NCI-H146 treated with DMSO at 0.1 percent for 48 hours (cell line): ENCODE measurements around the gene RAB3GAP1.
"Not testable (repeated sequence)": the region's sequence is repeated elsewhere in the genome, so short reads cannot be mapped to it uniquely, and the experiment has no call there.

ENCODE experiments used
- DNase-seq: peaks from one replicate; lab custom pipeline; 2025; ENCODE audit not compliant: unreplicated experiment; lab: John Stamatoyannopoulos, UW

The RAB3GAP1 gene

DNA sequence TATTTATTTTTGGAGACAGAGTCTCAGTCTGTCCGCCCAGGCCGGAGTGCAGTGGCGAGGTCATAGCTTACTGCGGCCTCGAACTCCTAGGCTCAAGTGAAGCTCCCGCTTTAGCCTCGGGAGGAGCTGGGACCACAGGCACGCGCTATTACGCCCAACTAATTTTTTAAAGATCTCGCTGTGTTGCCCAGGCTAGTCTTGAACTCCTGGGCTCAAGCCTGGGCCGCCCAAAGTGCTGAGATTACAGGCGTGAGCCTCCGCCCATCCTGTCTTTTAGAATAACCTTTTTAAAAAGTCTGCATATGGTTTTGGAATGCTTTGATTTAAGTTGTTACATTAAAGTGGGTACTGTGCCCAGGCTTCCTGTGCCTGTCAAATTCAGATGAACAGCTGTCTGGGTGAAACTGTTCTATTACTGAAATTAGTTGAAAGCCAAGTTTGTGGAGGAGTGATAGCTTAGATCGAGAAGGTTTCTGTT, 944 bp downstream of the RAB3GAP1 start:
- no peak for DNase-seq

DNA sequence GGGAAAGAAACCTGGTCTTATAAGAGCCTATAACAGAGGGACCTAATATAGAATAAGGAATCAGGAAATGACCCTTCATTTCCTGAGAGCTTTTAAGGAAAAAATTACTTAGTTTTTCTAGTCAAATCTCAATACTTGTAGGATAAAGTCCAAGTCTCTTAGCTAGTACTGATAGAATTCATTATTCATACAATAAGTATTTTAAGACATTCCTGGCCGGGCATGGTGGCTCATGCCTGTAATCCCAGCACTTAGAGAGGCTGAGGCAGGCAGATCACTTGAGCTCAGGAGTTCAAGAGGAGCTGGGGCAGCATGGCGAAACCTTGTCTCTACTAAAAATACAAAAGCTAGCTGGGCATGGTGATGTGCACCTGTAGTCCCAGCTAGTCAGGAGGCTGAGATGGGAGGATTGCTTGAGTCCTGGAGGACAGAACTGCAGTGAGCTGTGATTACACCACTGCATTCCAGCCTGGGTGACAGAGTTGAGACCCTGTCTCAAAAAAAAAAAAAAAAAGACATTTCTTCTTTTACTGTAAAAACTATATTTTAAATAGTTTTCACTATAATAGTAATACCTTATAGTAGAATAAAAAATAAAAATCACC, 3.2 kb downstream of the RAB3GAP1 start:
- DNase-seq, result no peak

DNA sequence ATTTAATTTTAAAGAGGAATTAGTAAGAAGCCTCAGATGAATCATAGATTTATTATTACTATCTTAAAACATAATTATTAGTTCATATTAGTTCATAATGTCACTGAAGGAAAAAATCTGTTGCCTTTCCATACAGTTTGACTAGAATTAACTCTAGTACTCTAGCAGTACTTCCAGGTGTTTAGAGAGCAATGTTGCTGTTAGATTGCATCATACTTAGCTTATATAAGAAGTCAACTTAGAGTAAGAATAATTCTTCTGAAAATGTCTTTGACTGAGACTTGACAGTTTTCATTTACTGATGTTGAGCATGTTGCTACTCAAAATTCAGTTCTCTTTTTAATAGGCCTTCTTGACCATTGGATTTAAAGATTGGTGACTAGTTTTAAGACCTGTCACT, 4.7 kb downstream of the RAB3GAP1 start:
- no peak for DNase-seq

DNA sequence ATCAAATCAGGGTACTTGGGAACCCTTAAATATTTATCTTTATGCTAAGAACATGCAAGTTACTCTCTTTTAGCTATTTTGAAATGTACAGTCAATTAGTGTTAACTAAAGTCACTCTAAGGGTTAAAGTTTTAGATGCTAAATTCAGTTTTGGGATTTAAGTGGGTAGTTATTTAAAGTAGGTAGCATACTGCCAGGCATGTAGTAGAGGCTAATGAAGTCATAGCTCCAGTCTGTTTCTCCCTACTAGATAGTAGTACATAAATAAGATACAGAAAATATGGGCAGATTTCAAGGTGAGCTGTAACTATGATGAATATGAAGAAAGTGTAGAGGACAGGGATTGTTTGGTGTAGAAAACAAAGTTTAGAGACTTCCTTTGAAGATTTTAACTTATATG, 7.5 kb downstream of the RAB3GAP1 start:
- DNase-seq, result no peak

DNA sequence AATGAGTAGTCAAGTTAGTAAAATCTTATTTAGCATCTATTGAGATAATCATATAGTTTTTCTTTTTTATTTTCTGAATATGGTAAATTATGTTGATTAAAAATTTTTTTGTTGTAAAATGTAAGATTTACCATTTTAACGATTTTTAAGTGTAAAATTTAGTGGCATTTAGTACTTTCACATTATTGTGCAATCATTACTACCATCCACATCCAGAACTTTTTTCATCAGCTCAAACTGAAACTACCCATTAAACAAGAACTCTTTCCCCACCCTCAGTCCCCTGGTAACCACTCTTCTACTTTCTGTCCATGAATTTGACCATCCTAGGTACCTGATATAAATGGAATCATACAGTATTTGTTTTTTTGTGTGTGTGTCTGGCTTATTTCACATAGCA, 11.1 kb downstream of the RAB3GAP1 start:
- no peak for DNase-seq

DNA sequence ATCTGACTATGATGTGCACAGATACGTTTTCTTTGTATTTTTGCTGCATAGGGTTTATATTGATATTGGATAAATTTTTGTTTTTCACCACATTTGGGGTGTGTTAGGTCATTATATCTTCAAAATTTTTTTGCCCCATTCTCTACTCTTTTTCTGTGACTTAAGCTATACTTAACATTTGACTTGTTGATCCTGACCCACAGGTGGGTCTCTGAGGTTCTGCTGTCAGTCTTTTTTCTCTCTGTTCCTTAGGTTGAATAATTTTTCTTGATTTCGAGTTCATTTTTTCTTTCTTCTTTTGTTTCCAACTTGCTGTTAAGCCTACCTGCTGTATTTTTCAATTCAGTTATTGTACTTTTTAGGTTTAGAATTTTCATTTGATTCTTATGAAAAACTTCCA, 12.1 kb downstream of the RAB3GAP1 start:
- no peak for DNase-seq

DNA sequence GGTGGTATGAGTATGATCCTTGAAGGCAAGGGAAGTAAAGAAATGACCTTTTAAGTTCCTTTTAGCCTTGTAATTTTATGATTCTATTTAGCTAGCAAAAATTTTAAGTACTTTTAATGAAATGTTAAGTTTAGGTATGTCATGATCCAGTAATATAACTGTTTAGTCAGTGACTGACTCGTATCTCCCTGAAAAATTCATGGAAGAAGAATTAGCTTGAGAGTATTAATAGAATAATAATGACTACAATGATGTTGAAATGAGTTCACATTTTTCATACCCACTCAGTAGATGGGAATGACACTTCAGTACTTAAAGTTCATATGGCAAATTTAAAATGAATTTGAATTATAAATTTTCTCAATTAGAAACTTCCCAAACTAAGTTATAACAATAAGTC, 14.6 kb downstream of the RAB3GAP1 start:
- no peak for DNase-seq

DNA sequence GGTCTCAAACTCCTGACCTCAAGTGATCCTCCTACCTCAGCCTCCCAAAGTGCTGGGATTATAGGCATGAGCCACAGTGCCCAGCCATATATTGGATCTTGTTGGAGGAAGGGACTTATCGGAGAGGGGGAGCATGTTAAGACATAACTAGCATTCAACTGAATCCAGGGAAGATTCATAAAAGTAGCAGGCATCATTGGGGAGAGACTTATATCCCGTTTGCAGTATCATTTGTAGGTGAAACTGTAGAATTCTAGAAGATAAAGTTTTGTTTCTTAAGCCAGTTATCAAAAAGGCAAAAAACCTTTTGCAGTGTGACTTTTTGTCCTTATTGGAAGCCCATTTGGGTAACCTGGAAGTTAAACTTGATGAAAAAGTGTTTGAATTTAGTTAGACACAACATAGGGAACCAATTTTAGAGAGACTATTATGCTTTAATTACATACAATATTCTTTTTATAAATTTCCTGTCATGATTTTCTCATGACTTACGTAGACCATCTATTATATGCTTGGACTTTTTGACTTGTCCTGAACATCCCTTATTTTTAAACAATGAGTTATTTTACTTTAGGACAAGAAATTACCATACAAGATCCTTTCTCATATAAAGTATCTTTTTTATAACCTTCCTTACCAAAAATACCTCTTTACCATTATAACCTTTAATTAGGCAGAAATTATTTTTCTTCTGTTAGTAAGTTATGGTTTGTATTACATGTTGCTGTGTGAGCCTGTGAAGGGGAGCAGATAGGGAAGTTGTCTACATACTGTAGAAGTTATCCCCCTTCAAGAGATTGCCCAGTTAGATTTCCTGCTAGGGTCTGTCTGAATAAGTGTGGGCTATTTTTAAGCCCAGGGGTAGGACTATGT, 20.3 kb downstream of the RAB3GAP1 start:
- no peak for DNase-seq

DNA sequence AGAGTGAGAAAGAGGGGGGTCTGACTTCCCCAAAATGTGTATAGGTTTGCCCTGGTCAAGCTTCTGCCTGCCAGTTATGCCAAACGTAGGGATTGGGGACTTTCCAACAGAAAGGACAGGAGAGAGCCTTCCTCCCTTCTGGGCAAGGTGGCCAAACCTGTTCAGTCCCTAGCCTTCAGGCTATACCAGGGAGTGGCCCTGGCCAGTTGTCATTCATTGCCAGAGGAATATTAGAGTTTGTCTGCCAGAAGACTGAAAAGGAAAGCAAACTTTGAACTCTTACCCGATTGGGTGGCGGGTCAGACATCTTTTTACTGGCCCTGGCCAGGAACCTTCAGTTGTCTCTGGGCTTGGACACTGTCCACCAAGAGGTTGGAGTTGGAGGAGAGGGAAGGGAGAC, 22.1 kb downstream of the RAB3GAP1 start:
- DNase-seq, result no peak

DNA sequence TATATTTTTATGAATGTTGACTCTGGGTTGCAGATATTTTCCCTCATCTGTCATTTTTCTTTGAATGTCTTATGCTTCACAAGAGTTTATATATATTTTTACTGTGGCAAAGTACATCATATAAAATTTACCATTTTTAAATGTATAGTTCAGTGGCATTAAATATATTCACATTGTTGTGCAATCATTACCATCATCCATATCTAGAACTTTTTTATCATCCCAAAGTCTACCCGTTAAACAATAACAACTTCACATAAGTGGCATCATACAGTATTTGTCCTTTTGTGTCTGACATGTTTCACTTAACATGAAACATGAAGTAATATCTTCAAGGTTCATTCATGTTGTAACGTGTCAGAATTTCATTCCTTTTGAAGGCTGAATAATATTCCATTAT, 24.5 kb downstream of the RAB3GAP1 start:
- DNase-seq, result no peak

DNA sequence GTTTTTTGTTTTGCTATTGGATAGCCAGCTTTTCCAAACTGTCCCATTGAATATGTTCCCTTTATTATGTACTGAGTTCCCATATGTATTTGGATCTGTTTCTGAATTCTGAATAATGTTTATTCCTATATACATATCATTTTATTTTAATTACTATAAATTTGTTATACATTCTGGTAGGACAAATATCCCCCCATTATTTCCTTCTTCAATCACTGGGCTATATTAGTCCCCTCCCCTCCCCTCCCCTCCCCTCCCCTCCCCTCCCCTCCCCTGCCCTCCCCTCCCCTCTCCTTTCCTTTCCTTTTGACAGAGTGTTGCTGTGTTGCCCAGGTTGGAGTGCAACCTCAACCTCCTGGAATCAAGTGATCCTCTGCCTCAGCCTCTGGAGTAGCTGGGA, 26.3 kb downstream of the RAB3GAP1 start:
- no peak for DNase-seq

DNA sequence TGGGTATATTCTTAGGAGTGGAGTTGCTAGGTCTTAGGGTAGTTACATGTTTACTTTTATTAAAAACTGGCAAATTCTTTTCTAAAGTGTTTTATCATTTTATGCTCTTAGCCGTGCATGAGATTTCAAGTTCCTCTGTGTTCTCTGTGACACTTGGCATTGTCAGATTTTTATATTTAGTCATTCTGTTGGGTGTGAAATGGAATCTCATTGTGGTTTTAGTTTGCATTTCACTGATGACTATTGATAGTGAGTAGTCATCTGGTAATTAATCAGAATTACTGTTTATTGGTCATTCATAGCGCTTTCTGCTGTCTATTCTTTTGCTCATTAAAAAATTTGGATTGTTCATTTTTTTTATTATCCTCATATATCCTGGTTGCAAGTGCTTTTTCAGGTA, 34.1 kb downstream of the RAB3GAP1 start:
- DNase-seq, result no peak

DNA sequence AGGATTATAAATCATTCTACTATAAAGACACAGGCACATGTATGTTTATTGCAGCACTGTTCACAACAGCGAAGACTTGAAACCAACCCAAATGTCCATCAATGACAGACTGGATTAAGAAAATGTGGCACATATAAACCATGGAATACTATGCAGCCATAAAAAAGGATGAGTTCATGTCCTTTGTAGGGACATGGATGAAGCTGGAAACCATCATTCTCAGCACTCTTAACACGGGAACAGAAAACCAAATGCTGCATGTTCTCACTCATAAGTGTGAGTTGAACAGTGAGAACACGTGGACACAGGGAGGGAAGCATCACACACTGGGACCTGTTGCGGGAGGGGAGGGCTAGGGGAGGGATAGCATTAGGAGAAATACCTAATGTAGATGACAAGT, 37.5 kb downstream of the RAB3GAP1 start:
- DNase-seq, result not testable (repeated sequence)

DNA sequence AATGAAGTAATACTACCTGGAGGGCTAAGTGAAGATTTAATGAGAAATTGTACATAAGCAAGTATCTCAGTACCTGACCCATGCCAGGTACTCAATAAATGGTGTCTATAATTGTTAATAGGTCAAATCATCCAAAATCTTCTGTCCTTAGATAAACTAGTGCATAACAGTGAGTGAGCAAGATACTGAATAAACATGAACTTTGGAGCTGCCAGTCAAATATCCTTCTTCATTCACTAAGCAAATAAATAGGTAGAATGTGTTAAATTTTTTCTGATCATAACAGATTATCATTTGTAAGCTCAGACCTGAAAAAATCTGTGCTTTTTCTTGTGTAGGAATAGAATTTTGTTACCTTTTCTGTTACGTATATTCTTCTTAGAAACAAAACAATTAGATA, 39.6 kb downstream of the RAB3GAP1 start:
- DNase-seq, result no peak

DNA sequence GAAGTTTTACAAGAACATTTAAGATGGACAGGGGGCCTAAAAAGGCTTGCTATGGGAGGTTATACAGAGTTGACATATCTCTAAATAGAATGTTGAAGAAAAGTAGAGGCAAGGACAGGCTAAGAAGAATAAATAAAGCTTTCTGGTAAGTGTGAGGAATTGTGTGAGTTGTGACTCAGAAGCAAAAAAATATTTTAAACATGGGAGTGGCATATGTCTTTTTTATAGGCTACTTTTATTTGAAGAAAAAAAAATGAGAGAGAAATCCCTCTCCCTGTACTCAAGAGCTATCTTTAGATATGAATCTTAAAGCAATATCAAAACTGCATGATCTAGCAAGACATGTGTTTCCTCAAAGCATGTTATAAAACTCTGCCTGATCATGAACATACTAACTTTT, 41.1 kb downstream of the RAB3GAP1 start:
- DNase-seq, result no peak

DNA sequence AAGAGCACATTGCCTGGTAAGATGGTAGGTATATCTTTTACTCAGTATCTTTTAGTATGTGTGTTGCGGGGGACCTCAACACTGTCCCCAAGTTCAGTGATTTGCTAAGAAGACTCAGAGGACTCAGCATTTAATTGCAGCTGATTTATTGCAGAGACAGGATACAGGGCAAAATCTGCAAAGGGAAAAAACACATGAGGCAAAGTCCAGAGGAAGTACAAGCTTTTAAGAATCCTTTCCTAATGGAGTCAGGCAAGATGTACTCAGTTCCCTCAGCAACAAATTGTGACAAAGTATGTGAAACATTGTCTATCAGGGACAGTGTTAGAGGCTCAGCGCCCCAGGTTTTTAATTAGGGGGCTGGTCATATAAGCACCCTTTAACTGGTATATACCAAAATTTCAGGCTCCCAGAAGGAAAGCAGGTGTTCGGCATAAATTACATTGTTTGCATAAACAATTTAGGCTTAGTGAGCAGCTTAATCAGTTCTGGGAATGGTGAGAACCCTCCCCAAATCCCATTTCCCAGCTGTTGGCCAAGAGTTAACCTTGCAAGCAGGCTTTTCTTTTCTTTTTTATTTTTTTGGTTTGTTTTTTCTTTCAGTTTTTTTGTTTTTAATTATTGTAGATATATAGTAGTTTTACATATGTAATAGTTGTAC, 41.7 kb downstream of the RAB3GAP1 start:
- DNase-seq, result no peak

DNA sequence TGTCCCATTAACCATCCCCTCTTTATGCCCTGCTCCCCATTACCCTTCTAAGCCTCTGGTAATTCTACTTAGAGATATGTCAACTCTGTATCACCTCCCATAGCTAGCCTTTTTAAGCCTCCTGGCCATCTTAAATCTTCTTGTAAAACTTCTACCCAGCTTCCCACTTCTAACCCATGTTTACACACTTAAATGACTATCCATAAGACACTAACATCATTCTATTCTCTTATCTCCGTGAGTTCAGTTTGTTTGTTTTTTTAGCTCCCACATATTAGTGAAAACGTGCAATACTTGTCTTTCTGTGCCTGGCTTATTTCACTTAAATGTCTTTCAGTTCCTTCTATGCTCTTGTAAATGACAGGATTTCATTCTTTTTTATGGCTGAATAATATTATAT, 42.4 kb downstream of the RAB3GAP1 start:
- no peak for DNase-seq

DNA sequence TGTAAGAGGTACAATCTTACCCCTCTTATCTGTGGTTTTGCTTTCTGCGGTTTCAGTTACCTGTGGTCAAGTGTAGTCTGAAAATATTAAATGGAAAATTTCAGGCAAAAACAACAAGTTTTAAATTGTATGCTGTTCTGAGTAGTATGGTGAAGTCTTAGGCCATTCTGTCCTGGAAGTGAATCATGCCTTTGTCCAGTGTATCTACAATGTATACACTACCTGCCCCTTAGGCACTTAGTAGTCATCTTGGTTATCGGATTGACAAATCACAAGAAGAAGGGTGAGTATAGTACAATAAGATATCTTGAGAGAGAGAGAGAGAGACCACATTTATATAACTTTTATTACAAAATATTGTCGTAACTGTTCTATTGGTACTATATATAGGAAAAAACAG, 43.5 kb downstream of the RAB3GAP1 start:
- DNase-seq, result no peak

DNA sequence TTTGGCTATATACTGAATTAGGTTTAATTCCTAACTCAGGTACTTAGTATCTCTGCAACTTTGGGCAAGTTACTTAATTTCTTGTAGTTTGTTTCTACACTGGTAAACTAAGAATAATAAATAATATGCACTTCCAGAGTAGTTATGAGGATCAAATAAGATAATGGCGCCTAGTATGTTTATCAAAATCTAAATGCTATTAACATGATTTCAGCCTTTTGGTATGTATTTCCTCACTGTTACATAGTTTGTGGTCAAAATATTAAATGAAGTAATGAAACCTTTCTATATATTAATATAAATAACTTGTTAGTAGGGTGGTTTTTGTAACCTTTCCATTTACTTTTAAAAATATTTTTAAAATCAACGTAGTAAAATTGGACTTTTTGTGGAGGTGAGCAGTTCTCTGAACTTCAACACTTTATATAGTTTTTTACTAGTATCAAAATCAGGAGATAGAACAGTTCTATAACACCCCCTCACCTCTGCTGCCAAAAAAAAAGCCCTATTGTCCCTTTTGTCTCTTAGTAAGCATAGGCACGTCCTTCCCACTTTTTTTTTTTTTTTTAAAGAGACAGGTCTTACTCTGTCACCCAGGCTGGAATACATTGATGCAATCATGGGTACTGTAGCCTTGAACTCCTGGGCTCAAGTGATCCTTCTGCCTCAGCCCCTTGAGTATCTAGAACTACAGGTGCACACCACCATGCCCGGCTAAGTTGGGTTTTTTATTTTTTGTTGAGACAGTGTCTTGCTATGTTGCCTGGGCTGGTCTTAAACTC, 44.8 kb downstream of the RAB3GAP1 start:
- DNase-seq, result no peak

DNA sequence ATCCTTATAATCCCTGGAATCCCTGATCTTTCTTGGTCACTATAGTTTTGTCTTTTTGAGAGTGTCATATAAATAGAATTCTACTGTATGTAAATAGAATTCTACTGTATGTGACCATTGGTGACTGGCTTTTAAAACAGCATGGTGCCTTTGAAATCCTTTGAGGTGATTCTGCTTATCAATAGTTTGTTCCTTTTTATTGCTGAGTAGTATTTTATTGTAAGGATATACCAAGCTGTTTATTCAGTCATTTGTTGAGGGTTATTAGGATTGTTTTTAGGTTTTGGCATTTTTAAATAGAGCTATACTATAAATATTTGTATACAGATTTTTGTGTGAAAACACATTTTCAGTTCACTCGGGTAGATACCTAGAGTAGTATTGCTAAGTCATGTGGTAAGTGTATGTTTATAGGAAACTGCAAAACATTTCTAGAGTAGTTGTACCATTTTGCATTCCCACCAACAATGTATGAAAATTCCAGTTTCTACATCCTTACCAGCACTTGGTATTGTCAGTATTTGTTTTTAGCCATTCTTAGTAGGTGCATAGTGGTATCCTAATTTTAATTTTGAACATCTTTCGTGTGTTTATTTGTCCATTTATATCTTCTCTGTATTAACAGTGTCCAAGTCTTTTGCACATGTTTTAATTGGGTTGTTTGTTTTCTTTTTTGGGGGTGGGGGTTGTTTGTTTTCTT, 45.6 kb downstream of the RAB3GAP1 start:
- no peak for DNase-seq
